ENCODE data around the gene OGG1. TPM values are rescaled to one million over a fixed set of nuclear protein-coding genes. Genes with fewer than 3 reads are reported as not detected.

Gene OGG1
- total and polyA plus RNA-seq, 9 of the 15 experiments (the other 6 are each of a cell fraction or from before 2014, with no cell fraction given) = 6.6 to 33.0 (median 24.4) TPM

- POLR2A ChIA-PET = interaction anchor here (1.1 to 6.1 kb wide), 5 partner anchors 8 to 240 kb away, joined by 3 to 60 read pairs (median 7); partner anchors contain the start of genes ARPC4 and BRPF1
- Histone ChIP-seq H3K9me3 (replicated peaks; ENCODE audit: control insufficient read depth, insufficient read depth, low read depth, low read length) (no peaks in the 10 kb centered on the region), H3K4me3 (no peak overlapping the region), H3K27ac (ENCODE audit: extremely low read depth, low read depth, low read length) (no peak overlapping the region), H3K4me2 (ENCODE audit: insufficient read depth, low read length) (no peak overlapping the region), H2AFZ (ENCODE audit: low read depth, low read length) (no peak overlapping the region), H3K79me2 (ENCODE audit: control insufficient read depth, insufficient read depth, low read length) (peaks cover 4% of the 10 kb centered on the region), H3K36me3 (ENCODE audit: control insufficient read depth, insufficient read depth, low read length) (peaks cover 87% of the 10 kb centered on the region), H3K4me1 (replicated peaks in 1 of 2; ENCODE audit: control insufficient read depth in 2 of 2, insufficient read depth in 2 of 2, low read length in 2 of 2) (peaks cover 3 to 18% of the 10 kb centered on the region in 2 experiments; a peak in 4 of 5 replicates), H3K9ac (ENCODE audit: insufficient read depth in 1 of 2, low read depth in 2 of 2, low read length in 2 of 2) (no peak overlapping the region), H3K9me1 (ENCODE audit: control insufficient read depth, insufficient read depth, low read length) (no peaks in the 10 kb centered on the region), H3K27me3 (ENCODE audit: control insufficient read depth in 2 of 2, insufficient read depth in 2 of 2, low read length in 2 of 2) (no peaks in the 10 kb centered on the region), H4K20me1 (replicated peaks; ENCODE audit: control insufficient read depth, insufficient read depth, low read length) (no peaks in the 10 kb centered on the region)
- no peak for FAIRE-seq
- in situ Hi-C loops (cut with MboI) = no loop called here
- no peak for ATAC-seq
- TF ChIP-seq POLR2G (IDR thresholded peaks at IDR 0.05; ENCODE audit: low read depth, low read length) (peak; percentile 41; the same call in 1 of the 2 replicates), SNAPC5 (CRISPR knock-in tag; IDR thresholded peaks at IDR 0.05) (no peak), TEAD1 (CRISPR knock-in tag; IDR thresholded peaks at IDR 0.05) (no peak), HMGN3 (IDR thresholded peaks at IDR 0.05; ENCODE audit: borderline replicate concordance, extremely low read depth, insufficient read length, low read depth, low read length) (no peak), CREM (IDR thresholded peaks at IDR 0.05; ENCODE audit: low read depth) (no peak), RBFOX2 (IDR thresholded peaks at IDR 0.05; ENCODE audit: low read depth, low read length) (0 out of 2 replicates have a peak, but pooled peaks have one; percentile 17), SFPQ (IDR thresholded peaks at IDR 0.05; ENCODE audit: low read depth, low read length) (no peak), ZBED1 (IDR thresholded peaks at IDR 0.05) (no peak), ARID2 (IDR thresholded peaks at IDR 0.05) (no peak)
- no TSS peak for BruUV-seq (replicated peaks)
- CTCF ChIA-PET (ENCODE audit: low intra/inter-chr PET ratio) = no interaction called here
- no peak for DNase-seq (ENCODE audit: extremely low read depth in 1 of 4, low spot score in 3 of 4)
- intact Hi-C loops (cut with micrococcal nuclease) = no loop called here
- WGBS (ENCODE audit: insufficient coverage, low coverage, missing lambda C conversion rate) = 94% methylated on average over 12 of the region's 12 CpGs
Observed at GRCh38 chr3:9745521-9745920, 4.2 kb upstream of the OGG1 start.
